ENCODE measurements around the gene GPD1L.

Gene GPD1L

DNA sequence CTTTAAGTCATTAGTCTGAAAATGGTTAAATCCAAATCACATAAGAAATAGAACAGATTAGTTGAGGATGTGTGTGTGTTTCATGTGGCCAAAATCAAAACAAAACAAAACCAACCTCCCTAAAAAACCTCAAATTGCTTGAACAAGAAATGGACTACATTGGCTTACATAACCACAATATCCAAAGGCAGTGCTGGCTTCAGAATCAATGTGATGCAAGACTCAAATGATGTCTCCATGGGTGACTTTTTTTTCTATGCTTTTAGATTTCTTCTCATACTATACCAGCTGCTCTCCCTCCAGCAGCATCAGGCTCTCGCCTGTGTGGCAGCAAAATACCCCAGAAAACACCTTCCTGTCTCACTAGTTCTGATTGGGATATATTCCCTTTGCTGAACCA, 96.1 kb downstream of the GPD1L start:
- TF ChIP-seq, protein P1, sequence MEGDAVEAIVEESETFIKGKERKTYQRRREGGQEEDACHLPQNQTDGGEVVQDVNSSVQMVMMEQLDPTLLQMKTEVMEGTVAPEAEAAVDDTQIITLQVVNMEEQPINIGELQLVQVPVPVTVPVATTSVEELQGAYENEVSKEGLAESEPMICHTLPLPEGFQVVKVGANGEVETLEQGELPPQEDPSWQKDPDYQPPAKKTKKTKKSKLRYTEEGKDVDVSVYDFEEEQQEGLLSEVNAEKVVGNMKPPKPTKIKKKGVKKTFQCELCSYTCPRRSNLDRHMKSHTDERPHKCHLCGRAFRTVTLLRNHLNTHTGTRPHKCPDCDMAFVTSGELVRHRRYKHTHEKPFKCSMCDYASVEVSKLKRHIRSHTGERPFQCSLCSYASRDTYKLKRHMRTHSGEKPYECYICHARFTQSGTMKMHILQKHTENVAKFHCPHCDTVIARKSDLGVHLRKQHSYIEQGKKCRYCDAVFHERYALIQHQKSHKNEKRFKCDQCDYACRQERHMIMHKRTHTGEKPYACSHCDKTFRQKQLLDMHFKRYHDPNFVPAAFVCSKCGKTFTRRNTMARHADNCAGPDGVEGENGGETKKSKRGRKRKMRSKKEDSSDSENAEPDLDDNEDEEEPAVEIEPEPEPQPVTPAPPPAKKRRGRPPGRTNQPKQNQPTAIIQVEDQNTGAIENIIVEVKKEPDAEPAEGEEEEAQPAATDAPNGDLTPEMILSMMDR (IDR thresholded peaks at IDR 0.05; ENCODE audit: control insufficient read depth, insufficient read depth, low read depth, low read length, missing control alignments) = no peak
- H3K4me3 ChIP-seq (ENCODE audit: control insufficient read depth, low read depth, low read length) = no peak overlapping the region
- no peak for DNase-seq (ENCODE audit: low read depth)

DNA sequence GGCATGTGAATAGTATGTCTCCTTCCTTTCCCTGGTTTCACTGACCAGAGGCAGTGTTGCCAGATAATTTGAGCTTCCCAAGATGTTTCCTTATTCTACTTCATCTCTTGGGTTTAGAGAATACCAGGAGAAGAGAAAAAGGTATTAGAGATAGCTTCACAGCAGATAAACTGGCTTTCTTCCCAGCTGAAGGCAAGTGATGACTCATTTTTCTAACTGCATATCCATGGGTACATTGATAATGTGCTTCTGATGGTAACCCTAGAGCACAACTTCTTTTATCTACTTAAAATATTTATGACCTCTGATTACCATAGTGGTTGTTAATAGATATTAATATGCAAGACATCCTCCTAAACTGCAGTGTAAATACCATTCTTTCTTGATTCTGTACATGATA, 97.4 kb downstream of the GPD1L start:
- TF ChIP-seq, protein P1 (IDR thresholded peaks at IDR 0.05; ENCODE audit: control insufficient read depth, insufficient read depth, low read depth, low read length, missing control alignments) = no peak
- no peak overlapping the region for H3K4me3 ChIP-seq (ENCODE audit: control insufficient read depth, low read depth, low read length)
- DNase-seq (ENCODE audit: low read depth) = no peak

DNA sequence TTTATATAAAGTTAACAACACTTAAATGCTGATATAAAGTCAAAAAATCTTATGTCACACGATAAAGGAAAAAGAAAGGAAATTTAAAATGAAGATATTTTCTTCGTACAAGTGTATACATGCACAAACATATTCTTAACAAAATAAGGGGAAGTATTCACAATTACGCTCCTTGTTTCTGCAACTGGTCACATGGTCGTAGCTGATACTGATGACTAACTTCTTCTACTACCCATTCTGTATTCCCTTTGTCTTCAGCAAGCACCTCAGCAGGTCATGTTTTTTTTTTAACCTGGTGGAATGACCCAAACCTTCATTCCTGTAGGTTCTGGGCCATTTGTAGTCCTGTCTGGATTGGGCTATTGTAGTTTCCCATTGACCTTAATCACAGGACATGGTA, 102.0 kb downstream of the GPD1L start:
- no peak overlapping the region for H3K4me3 ChIP-seq (ENCODE audit: control insufficient read depth, low read depth, low read length)
- TF ChIP-seq, protein P1 (IDR thresholded peaks at IDR 0.05; ENCODE audit: control insufficient read depth, insufficient read depth, low read depth, low read length, missing control alignments) = no peak
- DNase-seq (ENCODE audit: low read depth) = no peak

DNA sequence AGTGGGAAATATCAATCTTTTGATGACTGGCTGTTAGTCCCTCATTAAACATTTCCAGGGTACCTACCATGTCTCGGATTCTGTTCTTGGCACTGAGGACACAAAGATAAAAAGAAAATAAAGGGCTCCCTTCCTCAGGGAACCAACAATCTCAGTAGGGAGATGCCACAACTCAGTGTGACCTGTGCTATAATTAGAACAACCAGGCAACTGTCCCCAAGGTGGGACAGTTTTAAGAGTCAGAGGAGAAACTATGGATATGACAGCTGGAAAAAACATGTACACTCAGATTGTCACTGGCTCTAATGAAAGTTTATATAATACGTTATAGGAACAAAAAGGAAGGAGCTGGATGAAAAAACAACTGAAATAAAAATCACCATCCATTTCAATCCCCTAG, 108.8 kb downstream of the GPD1L start:
- DNase-seq (ENCODE audit: low read depth) = no peak
- no peak overlapping the region for H3K4me3 ChIP-seq (ENCODE audit: control insufficient read depth, low read depth, low read length)
- TF ChIP-seq, protein P1 (IDR thresholded peaks at IDR 0.05; ENCODE audit: control insufficient read depth, insufficient read depth, low read depth, low read length, missing control alignments) = no peak

DNA sequence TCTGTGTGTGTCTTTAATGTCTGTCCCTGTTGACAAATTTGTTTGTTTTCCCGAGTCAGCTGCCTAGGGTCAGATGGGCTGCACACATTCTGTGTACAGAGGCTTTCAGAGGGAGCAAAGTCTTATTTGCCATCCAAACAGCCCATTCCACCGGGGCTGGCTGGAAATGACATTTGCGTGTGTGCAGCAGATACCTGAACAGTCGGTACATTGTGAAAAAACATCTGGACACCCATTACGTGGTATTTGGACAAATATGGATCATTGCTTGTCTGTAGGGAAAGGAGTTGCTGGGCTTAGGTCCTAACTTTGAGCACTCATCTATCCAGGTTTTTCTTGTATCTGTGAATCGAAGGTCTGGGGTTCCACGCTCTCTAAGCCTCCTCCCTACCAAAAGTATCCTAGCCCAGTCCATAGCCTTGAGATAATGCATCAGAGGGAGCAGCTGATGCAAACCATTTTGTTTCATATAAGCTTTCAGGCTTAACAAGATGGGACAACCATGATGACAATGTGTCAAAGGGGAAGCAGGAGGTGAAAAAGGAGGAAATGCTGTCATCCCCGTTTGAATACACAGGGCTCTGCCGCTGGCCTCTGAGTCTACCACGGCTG, 109.9 kb downstream of the GPD1L start:
- no peak for DNase-seq (ENCODE audit: low read depth)
- TF ChIP-seq, protein P1 (IDR thresholded peaks at IDR 0.05; ENCODE audit: control insufficient read depth, insufficient read depth, low read depth, low read length, missing control alignments) = no peak
- H3K4me3 ChIP-seq (ENCODE audit: control insufficient read depth, low read depth, low read length) = no peak overlapping the region

DNA sequence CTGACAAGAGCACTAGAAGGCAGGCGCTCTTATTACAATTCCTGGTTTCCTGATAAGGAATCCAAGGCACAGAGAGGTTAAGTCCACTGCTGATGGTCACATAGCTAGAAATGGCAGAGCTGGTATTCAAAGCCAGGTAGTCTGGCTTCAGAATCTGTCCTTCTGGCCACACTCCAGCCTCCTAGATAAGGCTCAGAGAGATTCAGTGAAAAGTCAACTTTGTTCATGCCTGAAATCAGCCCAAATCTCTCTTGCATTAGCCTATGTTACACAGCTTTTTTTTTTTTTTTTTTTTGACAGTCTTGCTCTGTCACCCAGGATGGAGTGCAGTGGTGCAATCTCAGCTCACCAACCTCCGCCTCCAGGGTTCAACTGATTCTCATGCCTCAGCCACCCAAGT, 110.9 kb downstream of the GPD1L start:
- TF ChIP-seq, protein P1 (IDR thresholded peaks at IDR 0.05; ENCODE audit: control insufficient read depth, insufficient read depth, low read depth, low read length, missing control alignments) = no peak
- no peak overlapping the region for H3K4me3 ChIP-seq (ENCODE audit: control insufficient read depth, low read depth, low read length)
- no peak for DNase-seq (ENCODE audit: low read depth)

Measured in AG09309 (cell line).